Stromal cell of bone marrow (primary cell): ENCODE results near the gene ABCG2.
"Not testable (repeated sequence)": the region's sequence is repeated elsewhere in the genome, so short reads cannot be mapped to it uniquely, and the experiment has no call there.

Experiments
- DNase-seq: peaks from one replicate; pipeline ENCODE4 v3.0.0-alpha.2; 2012; ENCODE audit warnings: low read depth

Gene ABCG2

DNA sequence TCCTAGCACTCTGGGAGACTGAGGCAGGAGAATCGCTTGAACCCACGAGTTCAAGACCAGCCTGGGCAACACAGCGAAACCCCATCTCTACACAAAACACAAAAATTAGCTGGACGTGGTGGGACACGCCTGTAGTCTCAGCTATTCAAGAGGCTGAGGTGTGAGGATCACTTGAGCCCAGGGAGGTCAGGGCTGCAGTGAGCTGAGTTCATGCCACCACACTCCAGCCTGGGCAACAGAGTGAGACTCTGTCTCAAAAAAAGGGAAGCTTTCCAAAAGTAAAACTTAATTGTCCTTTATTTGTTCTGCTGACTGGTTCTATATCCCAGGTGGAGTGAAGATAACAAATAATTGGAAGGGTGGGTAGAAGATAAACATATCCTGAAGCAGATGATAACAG is 45.6 kb downstream of the ABCG2 start:
- no peak for DNase-seq

- DNase-seq, result no peak
Measured at GRCh38 chr4:88110826-88111225, 47.6 kb downstream of the ABCG2 start.

- DNase-seq, result no peak
Measured at GRCh38 chr4:88109123-88109881, 49.1 kb downstream of the ABCG2 start.

DNA sequence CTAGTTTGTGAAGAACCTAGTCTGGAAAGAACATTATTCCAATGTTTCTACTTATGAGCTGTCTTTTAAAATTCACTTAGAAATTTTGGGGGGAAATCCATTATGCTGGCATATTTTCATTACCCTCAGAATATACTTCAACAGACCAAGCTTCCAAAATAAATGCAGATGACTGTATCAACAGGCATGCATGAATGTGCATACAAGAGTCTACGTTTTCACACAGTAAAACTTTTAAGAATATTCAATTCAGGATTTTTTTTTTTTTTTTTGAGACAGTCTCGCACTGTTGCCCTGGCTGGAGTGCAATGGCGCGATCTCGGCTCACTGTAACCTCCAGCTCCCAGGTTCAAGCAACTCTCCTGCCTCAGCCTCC is 49.7 kb downstream of the ABCG2 start:
- no peak for DNase-seq

- not testable (repeated sequence) for DNase-seq
Measured at GRCh38 chr4:88108108-88108465, 50.4 kb downstream of the ABCG2 start.

GRCh38 chr4:88107406-88108107 is 50.9 kb downstream of the ABCG2 start:
- no peak for DNase-seq

- DNase-seq, result no peak
Measured at GRCh38 chr4:88106205-88106604, 52.2 kb downstream of the ABCG2 start.

DNA sequence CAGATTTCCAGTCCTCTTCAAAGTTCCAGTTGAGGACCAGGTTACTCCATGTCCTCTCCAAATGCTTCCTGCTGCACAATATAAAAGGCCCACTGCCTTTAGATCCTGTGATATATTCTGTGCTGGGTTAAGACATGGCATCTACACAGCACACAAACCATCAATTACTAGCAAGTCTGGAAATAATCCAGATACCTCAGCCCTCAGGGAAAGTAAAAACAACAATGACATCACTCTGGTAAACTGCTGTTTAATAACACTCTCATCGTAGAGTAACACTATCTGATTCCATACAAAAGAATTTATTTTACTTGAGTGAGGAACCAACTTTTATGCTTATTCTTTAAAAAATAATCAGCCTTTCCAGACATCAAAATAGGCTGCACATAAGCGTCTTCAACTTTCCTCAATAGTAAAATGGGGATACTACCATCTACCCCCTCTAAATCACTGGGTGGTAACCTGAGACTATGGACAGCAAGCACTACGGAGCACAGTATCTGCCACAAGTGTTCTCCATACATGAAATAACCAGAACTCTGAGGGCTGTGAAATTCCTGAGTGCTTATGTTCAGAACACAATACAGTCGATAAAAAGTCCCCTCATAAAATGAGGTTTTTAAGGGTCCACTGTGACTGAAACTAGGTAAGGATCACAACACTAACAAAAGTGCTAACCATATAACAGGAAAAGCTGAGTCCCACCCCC is 53.4 kb downstream of the ABCG2 start:
- DNase-seq, result peak; percentile 47

- no peak for DNase-seq
Measured at GRCh38 chr4:88102026-88102425, 56.4 kb downstream of the ABCG2 start.

GRCh38 chr4:88101165-88101564 is 57.3 kb downstream of the ABCG2 start:
- no peak for DNase-seq

DNA sequence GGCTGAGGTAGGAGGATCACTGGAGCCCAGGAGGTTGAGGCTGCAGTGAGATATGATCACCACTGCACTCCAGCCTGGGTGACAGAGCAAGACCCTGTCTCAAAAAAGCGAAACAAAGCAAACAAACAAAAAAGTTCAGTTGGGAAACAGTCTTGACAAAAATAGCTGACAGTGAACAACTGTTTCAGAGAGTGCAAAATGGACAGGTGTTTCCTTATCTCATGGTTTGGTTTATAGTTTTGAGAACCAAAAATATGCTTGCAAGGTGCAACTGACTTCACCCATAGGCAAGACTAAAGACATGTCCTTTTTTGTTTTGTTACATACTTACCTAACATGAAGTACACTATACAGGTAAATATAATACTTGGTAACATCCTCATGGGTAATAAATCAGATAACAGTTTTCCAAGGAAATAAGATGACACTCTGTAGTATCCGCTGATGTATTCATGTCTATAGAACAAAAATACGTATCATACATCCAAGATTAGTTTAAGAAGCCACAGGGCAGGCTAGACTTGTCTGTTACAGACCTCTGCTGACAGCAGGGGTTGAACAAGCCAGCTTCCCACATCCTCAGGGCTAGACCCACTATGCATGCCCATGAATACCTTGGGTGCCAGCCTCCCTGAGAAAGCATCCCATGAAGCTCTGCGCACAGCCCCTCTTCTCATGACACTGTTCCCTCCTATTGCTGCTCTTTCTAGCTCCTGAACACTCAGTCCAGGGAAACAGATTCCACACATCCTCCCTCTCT is 59.3 kb downstream of the ABCG2 start:
- no peak for DNase-seq

- no peak for DNase-seq
Measured at GRCh38 chr4:88097781-88098180, 60.7 kb downstream of the ABCG2 start.

- DNase-seq, result no peak
Measured at GRCh38 chr4:88097301-88097700, 61.1 kb downstream of the ABCG2 start.

- no peak for DNase-seq
Measured at GRCh38 chr4:88093874-88094273, 64.6 kb downstream of the ABCG2 start.

DNA sequence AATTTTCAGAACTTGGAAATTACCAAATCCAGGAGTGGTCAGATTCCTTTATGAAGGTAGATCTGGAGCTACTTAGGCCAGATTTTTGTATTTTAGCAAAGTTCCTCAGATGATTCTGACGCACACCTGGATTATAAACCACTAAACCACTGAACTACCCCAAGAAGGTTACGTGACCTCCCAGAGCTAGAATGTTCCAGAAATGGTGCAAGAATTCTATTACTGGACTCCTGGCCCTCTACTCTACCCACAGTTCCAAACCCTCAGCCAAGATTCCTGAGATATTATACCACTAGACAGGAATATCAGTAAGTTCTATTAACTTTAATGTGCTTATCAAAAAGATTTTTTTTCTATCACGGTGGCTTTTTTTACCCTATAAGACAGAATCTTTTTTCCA is 67.1 kb downstream of the ABCG2 start:
- no peak for DNase-seq

GRCh38 chr4:88090898-88091297 is 67.5 kb downstream of the ABCG2 start:
- DNase-seq, result no peak

- no peak for DNase-seq
Measured at GRCh38 chr4:88087004-88087403, 71.4 kb downstream of the ABCG2 start.

GRCh38 chr4:88080626-88081025 is 77.8 kb downstream of the ABCG2 start:
- no peak for DNase-seq

- no peak for DNase-seq
Measured at GRCh38 chr4:88078579-88078978, 79.9 kb downstream of the ABCG2 start.

DNA sequence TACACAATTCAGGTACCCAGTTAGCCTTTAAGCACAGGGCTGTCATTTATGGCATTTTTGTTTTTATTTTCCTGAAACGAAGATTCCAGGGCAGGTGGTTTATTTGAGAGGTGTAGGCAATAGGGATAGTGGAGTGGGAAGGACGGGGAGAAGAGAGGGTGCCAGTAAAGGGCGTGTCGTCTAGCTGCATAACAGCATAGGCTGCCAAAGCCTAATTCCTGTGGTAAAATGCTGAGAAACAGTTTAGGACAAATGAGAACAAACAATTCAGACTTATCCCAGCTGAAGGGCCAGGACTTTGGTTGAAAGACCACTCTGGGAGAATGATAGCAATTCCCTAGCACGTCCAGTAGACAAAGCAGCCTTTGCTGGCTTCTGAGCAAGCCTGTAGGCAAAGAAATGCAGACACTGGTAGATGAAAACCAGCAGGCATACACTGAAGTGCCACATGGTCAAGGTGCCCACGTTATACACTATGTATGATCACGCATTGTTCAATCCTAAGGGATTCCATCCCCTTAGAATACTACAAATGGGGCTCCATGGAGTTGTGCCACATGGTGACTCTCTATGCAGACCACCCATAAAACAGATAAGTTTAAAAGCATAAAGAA is 80.4 kb downstream of the ABCG2 start:
- DNase-seq, result peak; percentile 11

DNA sequence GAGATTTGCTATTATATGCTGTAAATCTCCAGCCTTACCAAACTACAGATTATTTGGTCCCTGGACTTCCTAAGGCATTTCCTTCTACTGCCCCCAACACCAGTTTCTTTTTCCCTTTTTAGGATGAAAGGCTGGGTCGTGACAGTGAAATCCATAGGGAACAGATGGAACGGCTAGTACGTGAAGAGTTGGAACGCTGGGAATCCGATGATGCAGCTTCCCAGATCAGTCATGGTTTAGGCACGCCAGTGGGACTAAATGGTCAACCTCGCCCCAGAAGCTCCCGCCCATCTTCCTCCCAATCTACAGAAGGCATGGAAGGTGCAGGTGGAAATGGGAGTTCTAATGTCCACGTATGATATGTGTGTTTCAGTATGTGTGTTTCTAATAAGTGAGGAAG is 83.1 kb downstream of the ABCG2 start:
- no peak for DNase-seq

- DNase-seq, result no peak
Measured at GRCh38 chr4:88070031-88070430, 88.4 kb downstream of the ABCG2 start.
